Fibroblast of the conjunctiva (primary cell): ENCODE results near the gene INMT.

Experiments used
- DNase-seq: peaks from one replicate; pipeline ENCODE4 v3.0.0-alpha.2; 2010; ENCODE audit warnings: low read depth

The INMT gene

DNA sequence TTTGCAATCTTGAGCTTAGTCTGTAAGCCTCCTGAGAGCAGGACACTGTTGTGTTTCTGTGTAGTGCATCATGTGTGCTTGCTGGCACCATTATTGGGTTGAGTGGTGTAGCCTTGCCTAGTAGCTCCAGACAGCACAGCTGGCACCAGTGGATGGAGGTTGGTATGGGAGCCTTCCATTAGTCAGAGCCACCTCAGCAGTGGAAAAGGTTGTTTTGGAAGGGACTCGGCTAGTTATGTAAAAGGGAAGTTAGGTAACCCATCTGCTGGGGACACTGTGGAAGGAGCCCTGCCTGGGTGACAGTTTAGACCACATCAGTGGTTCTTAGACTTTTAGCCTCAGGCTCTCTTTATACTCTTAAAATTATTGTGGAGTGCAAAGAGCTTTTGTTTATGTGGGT lies 35.6 kb downstream of the INMT start:
- DNase-seq = no peak

DNA sequence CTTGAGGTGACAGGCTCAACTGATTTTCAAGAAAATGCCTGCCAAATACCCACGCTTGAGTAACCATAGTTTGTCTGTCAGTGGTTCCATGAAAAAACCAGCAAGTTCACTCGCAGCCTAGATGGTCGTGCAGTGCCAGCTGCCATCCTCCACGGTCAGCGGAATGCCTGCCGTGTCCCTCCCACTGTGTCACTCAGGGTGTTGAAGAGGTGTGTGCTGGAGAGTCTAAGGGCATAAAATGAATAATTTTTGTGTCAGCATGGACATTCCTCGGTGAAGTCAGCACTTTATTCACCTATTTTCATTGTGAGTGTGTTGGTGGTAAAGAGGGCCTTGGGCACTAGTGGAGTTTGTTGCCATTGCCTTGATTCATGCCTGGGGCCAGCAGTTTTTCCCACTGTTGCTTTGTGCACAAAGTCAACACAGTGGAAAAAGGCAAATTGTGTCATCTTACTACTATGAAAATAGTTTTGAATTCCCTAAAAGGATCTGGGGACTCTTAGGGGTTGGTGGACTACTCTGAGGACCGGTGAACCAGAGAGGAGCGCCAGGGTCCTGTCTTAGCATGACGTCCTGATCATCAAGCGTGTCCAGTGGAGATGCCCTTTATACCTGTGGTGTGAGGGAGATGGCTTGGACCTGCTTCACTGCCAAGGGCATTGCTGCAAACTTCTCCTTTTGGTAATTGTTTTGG lies 36.9 kb downstream of the INMT start:
- DNase-seq = no peak

DNA sequence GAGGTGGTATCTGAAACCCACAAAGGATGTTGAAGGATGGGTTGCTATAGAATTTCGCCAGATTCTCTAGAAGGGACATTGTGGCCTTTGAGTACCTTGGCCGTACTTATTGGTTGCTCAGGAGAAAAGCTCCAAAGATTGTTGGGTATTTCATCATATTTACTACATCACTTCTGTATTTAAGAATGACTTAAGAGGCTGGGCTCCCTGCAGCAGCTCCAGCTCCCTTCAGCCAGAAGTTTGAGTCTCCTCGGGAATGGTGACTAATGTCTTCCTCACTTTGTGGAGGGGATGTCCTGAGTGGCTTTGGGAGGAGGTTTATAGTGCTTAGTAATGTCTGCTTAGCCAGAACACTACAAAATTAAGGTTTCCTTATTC lies 37.4 kb downstream of the INMT start:
- peak; percentile 83 for DNase-seq

DNA sequence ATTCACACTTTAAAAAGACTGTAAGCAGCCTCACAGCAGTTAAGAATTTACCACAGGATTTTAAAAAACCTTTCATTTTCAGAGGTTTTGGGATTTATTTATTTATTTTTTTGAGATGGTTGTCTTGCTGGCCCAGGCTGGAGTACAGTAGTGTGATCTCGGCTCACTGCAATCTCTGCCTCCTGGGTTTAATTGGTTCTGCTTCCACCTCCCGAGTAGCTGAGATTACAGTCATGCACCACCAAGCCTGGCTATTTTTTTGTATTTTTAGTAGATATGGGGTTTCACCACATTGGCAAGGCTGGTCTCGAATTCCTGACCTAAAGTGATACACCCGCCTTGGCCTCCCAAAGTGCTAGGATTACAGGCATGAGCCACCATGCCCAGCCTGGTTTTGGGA lies 38.4 kb downstream of the INMT start:
- no peak for DNase-seq

DNA sequence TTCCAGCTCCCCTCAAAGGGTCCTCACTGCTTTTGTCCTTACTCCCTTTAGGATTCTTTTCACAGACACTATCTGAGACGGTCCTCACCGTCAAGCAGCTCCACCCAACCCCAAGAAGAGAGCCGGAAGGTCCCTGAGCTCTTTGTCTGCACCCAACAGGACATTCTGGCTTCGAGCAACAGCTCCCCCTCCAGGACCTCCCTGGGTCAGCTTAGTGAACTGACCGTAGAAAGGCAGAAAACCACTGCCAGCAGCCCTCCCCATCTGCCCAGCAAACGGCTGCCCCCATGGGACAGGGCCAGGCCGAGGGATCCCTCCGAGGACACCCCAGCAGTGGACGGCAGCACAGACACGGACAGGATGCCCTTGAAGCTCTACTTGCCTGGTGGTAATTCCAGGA lies 39.2 kb downstream of the INMT start:
- DNase-seq = no peak

DNA sequence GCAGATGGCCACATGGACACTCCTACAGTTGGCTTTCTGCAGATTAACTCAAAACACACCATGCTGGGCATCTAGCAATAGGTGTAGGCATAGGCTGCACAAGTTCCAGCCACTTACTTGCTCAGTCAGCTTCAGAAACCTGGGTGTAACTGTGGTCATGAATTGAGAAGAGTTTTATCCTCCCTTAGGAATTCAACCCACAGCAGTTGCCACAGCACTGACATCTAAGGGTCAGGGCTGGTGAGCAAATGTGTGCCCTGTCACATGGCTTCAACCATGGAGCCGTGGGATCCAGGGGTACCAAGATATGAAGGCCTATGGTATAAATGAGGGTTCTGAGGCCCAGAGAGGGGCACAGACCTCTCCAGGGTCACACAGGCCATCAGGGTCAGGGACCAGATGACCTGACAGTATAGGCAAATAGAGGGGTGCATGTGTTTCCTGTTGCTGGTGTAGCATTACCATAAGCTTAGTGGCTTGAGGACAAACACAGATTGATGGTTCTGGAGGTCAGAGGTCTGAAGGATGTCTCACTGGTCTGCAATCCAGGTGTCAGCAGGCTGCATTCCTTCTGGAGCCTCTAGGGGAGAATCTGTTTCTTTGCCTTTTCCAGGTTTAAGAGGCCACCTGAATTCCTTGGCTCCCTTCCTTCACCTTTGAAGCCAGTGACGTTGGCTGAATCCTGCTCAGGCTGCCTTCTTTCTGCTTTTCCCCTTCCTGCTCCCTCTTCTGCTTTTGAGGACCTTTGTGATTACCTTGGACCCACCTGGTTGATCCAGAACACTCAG lies 43.4 kb downstream of the INMT start:
- no peak for DNase-seq

DNA sequence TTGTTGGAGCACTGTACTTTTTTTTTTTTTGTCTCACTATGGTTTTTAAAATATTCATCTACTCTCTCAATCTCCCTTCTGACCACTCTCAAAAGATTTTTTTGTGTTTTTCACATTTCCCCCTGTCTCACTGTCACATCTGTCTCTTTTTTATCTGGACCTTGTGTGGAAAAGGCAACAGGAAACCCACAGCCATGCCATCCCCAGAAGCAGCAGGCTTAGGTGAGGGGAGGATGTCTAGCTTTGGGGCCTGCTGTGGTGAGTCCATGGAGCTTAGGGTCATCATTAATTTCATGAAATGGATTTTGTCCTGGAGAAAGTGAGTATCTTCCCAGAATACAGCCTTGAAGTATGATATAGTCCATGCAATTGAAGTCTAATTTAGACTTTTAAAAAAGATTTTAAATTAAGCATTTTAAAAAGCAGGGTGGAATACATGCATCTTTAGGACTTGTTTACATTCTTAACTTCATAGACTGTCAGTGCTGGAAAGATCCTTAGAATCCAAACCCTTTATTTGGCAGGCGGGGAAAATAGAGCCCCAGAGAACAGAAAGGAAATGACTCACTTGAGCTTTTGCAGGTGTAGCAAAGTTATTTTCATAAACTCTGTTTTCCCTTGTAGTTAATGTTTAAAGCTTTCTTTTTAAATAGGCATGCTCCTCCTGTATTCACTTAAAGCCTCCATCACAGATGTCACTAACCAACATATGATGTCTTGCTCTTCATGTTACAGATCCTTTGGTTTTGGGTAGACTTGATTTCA lies 44.4 kb downstream of the INMT start:
- no peak for DNase-seq

DNA sequence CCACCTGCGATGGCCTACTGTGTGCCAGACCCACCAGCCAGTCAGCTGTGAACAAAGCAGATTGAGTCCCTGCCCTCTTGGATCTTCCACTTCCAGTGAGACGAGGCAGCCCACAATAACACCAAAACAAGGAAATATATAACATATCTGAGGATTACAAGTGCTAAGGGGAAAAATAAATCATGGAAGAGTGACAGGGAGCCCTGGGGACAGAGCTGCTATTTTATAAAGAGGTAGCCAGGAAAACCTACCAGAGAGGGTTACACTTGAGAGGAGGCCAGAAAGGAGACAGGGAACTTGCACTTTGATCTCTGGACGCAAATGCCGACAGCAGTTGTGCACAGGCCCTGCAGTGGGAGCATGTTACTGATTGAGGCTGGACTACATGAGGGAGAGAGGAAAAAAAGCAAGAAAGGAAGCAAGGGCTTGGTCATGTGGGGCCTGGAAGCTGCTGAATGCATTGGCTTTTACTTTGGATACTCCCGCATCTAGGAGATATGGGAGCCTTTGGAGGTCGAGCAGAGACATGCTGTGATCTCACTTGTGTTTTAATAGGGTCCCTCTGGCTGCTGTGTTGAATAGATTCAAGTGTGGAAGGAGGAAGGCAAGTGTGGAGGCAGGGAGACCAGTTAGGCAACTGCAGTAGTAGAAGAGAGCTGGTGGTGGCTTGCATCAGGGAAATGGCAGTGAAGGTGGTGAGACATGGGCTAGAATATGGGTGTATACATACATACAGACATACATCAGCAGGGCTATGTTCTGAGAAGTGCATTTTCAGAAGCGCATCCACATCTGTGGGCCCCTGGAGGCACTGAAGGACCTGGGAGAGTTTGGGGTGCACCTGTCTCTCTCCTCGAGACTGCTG lies 45.5 kb downstream of the INMT start:
- DNase-seq = no peak

DNA sequence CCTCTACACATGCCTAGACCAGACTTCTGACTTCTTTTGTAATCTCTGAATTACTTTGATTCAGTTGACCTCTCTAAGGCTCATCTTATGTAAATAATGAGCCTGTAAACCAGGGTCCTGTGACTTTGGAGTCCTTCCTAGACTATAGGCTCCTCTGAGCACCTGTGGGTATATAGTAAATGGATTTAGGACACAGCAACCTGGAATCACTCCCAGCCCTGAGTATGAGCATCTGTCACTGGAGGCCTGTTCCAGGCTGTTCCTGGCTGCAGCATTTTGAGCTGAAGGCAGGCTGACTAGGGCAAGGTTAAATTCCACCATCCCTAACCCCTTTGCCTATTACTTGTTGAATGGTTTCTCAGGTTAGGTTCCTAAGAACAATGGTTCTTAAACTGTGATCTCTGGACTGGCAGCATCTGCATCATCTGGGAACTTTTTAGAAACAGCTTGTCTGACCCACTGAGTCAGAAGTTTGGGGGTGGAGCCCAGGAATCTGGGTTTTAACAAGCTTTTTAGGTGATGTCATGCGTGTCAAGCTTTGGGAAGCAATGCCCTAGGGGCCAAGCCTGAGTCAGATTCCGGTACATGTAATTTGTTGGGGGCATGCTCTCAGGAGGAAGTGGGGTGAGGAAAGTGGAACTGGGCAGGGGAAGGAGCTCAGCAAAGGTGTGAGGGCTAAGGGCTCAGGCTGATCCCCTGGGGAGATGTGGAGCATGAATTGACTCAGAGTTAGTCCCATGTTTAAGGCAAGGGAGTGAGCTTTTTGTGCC lies 47.5 kb downstream of the INMT start:
- DNase-seq = peak; percentile 85

DNA sequence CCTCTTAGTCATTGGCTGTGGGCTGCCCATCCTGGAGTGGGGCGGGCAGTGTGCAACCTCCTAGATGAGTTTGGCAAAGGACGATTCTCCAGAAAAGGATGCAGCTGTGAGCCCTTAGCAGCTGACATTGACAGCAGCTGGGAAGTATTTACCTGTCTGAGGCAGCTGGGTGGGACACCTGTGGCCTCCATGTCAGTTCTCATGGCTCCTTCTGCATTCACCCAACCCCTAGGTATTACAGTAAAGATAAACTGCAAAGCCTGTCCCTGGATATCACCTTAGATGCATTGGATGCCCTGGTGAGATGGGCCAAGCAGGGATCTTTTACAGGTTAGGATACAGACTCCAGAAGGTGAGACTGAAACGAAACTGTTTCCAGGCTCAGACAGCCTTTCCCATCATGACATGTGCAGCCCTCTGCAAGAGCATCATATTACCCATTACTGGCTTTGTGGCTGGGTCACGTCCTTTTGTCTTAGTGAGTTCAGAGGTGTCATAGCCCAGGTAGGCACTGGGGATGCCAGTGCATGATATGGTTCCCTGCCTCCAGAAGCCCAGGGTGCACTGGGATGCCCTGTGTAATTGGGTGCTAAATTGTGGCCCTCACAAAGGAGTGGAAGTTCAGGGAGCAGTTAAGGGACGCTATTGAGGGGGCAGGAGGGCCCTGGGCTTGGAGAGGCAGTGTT lies 48.2 kb downstream of the INMT start:
- DNase-seq = no peak

DNA sequence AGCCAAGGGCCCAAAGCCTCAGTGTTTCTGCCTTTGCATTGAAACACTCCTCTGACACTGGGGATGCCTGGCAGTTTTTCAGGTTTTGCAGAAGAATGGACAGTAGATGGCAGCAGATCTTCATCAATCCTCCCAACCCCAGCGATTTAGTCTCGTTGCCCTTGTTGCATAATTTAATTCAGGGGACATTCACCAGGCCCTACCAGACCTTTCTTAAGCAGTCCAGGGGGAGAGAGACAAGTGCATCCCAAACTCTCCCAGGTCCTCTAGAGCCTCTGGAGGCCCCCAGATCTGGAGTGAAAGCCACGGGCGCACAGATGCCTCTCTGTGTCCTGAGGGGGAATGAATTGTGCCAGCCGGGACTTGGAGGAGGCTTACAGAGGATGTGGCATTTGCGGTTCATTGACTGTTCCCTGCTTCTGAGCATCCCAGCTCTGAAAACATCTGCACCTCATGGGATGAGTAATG lies 48.9 kb downstream of the INMT start:
- peak; percentile 72 for DNase-seq

DNA sequence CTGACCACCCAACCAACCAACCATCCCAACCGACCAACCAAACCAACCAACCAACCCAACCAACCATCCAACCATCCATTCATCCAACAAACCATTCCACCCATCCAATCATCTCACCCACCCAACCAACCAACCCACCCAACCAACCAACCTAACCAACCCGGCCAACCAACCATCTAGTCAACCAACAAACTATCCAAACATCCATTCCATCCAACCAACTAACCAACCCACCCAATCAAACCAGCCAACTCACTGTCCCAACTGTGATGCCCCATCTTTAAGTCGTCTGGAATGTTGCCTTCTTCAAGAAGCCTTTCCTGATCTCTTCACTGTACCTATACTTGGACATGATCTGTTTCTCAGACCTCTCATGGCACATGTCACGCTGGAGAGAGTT lies 50.9 kb downstream of the INMT start:
- DNase-seq = no peak

DNA sequence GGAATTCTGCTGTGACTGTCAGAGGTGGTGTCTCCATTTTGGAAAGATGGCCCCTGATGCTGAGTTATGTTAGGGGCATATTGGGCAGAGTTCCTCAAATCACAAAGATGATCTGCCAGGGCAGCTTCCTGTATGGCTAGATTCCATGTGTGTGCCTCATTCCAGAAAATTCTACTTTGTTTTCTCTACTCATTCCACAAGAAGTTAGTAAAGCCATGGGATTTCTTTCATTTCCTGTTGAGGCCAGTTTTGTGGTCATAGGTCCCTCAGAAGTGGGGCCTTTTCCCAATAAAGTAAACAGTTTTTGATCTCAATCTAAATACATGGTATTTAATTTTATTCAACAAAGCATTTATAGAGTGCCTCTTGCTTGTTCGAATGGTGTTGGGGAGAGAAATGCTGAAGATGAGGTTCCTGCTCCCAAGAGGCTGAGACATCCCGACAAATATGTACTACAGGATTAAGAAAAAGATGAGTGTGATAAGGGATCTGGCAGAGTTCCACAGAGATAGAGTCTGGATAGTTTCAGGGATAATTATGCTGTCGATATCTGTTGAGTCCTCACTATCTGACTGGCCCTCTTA lies 52.2 kb downstream of the INMT start:
- peak; percentile 62 for DNase-seq

DNA sequence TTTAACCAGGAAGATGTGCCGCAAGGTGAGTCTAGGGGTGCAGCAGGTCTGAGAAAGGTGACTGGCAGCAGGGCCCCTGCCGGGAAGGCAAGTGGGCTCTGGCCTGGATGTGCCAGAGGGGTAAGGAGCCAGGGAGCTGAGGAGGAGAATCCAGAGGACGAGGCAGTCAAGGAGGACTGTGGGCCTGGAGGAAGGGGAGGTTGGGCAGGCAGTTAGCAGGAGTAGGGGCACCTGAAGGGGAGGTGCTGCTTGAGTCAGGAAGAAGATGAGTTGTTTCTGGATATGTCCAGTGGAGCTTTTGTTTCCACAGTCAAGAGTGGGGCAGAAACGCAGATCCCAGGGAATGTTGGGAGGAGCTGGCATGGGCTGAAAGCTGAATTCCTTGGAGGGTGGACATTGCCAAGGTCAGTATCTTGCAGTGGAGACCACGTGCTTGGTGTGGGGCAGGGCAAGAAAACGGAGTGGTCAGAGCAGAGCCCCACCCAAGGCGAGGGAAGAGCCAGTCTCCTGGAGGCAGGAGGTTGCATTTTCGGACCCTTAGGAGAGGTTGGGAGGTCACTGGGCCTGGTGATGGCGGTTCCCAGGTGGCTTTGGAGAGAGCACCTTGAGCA lies 53.3 kb downstream of the INMT start:
- no peak for DNase-seq

DNA sequence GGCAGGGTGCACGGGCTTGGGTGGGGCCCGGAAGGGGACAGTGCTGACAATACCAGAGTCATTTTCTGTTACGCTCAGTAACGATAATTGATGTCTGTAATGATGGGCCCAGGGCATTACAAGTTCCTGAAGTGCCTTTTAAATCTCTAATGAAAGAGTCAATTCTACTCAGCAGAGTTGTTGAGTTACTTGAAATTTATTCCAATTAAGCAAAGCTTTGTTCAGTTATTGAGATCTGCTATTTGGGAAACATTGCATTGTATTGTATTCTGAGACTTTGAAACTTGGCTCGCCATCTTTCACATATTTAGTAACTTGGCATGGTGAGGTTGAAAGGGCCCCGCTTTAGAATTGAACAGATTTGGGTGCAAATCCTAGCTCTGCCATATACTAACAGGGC lies 54.0 kb downstream of the INMT start:
- no peak for DNase-seq
